Activated CD8-positive, alpha-beta memory T cell treated with anti-CD3 and anti-CD28 coated beads, Interleukin-2, amount 50 U/mL, for 1 hour (primary cell): ENCODE measurements around the gene GLRX5.

Experiments used
- DNase-seq: peaks from one replicate; pipeline ENCODE4 v3.0.0-alpha.2; 2020; ENCODE audit errors: extremely low read depth

Gene GLRX5

DNA sequence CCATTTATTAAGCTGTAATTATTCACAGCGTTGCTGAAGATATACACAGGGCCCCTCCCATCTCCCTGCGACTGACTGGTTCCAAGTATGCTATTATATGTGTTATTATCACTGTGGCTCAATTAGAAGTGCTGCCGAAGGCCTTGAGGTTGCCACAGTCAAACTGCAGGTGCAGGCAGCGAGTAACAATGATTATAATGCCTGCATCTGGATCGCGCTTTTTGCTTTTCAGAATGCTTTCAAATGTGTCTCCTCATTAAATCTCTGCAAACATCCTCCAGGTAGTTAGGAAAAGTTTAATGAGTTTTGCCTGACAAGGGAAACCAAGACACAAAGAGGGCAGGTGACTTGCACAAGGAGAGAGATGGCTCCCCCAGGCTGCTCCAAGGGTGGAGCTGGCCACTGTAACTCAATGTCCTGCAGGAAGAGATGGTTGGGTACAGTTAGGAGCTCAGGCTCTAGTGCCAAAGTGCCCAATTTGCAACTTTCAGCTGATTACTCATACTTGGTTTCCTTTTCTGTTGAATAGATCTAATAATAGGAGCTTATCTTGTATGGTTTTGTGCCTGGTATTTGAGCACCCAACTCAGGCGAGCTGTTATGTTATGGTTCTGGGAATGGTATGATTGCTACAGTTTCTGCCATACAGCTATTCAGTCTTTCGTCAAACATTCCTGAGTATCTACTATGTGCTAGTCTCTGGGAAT lies 16.7 kb upstream of the GLRX5 start:
- DNase-seq, result no peak

DNA sequence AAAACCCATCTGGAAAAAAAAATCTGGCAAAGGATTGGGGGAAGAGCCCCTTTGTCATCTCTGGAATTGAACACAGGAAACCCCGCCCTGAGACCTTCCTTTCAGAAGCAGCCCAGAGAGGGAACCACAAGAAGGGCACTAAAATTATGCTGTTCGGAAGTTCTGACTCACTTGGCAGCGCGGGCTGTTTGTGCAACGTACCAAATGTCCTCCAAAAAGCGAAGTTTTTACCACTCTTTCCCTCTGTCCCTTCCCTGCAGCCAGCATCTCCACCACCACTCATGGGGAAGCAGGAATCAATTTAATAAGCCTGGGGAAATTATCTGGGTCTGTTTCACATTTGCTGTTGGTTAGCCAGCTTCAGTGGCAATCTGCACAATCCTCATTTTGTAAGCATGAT lies 15.2 kb upstream of the GLRX5 start:
- DNase-seq, result peak; percentile 54

DNA sequence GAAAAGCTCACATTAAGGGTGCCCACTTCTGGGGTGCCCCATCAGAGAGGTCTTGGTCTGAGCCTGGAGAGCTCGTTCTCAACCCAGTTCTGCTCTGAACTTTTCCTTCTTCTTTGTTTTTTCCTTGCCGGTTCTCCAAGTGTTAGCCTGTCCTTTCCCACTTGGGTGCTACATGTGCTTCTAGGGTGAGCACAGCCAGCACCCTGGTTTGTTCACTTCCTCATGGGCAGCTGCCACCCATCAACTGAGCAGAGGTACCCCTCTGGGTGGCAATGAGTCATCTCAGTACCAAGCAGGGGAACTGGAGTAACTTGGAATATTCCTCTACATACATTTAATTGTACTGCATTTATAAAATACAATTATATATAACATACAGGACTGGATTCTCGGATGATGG lies 14.5 kb upstream of the GLRX5 start:
- no peak for DNase-seq

GRCh38 chr14:95521001-95521400 lies 13.8 kb upstream of the GLRX5 start:
- no peak for DNase-seq

- DNase-seq, result no peak
These were observed 12.7 kb upstream of the GLRX5 start for GRCh38 chr14:95522116-95522515.

GRCh38 chr14:95522556-95522955 lies 12.3 kb upstream of the GLRX5 start:
- no peak for DNase-seq

GRCh38 chr14:95523051-95523814 lies 11.6 kb upstream of the GLRX5 start:
- DNase-seq, result no peak

GRCh38 chr14:95523815-95524448 lies 10.9 kb upstream of the GLRX5 start:
- no peak for DNase-seq

DNA sequence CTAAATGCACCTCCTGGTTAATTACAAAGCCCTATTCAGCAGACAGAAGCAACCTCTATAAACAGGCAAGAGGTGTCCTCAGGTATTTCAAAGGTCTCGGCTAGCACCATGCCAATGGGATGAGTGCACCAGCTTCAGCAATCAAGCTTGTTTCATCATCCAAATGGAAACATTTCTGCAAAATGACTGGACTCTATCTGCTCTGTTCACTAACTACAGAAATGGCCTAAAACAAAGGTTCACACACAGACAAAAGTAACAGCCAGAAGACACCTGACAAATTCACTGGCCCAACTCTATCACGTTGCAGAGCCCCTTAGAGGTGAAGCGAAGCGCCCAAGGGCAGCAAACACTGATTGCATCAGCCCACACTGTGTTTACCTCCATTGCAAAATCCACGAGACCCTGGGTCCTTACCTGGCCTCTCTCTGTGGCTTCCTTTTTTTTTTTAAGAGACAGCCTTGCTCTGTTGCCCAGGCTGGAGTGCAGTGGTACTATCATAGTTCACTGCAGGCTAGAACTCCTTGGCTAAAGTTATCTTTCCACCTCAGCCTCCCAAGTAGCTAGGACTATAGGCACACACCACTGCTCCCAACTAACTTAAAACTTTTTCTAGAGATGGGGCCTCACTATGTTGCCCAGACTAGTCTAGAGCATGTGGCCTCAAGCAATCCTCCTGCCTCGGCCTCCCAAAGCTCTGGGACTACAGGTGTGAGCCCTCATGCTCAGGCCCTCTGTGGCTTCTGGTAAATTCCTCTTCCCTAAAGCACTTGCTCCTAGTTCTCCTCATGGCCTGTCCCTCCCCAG lies 9.9 kb upstream of the GLRX5 start:
- no peak for DNase-seq

DNA sequence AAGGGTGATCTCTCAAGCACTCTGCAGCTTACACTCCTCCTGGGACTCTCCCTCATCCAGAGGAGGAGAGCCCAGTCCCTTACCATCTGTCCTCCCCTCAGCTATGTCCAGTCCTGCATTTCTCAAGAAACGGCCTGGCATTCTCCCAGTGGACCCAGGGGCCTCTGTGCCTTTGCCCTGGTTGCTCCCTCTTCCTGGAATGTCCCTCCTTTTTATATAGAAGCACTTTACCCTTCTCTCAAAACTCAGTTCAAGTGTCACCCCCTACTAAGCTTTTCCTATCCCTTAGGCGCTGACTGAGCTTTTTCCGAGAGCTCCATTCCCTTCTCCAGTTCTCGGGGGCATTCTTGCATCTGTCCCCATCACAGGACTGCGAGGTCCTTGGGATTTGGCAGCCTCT lies 8.9 kb upstream of the GLRX5 start:
- no peak for DNase-seq

GRCh38 chr14:95526483-95527386 lies 8.1 kb upstream of the GLRX5 start:
- DNase-seq, result no peak

GRCh38 chr14:95527387-95528002 lies 7.4 kb upstream of the GLRX5 start:
- DNase-seq, result no peak

DNA sequence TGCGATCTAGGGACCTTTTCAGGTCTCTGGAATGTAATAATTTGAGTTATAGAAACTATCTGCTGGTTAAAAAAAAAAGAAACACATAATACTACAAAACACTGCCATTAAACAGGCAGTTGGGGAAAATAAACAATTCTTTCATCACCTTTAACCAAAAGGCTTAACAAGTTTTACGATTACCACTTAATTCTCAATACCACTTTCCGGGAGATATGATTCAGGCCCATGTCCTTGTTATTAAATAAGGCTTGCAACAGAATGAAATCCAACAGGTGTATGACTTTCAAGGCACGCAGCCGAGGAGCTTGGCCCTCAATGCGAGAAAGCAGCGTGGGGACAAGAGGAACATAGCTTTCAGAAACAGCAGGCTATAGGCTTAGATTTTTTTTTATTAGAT lies 5.6 kb upstream of the GLRX5 start:
- no peak for DNase-seq

DNA sequence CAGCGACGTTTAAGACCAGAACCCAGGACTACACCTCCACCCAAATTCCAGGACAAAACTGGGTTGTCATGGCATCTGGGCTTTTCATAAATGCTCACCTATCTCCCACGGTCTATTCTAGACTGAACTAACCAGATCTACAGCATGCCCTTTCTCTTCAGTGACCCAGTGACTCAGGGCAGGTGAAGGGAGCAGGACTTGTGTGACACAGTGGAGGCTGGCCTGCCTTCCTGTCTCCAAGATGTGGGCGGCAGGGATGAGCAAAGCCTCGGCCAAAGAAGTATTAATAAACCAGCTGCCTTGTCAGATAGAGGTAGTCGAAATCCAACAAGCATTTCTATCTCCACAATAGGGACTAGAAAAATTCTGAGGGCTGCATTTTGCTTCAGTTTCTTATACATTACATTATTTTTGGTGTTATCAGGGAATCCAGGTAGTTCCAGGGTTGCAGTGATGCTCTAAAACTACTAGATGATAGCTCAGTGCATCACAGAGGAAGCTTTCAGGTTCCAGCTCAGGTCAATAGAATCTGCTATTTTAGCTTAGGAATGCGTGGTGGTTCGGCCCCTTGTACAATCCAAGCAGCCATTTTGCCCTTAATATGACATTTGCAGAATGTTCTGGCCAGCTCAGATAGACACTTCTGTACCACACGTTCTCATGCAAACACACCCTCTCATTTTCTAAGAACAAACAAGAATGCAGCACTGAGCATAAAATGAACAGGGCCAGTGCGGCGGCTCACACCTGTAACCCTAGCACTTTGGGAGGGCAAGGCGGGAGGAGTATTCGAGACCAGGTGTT lies 4.2 kb upstream of the GLRX5 start:
- no peak for DNase-seq

DNA sequence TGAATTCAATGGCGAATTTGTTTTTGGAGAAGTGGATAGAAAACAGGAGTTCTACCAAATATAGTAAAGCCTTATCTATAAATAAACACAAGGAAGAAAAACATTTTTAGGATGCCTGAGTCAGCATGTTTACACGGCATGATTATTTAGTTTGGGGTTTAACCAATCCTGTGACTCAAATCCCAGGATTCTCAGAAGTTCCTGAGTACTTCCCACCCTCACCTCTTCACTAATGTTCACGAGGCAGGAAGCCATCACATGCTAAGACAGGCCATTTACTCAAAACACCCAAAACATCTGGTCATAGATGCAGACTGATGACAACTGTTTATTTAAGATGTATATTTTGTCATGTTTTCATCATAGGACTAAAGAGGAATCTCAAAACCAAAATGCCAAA lies 3.4 kb upstream of the GLRX5 start:
- DNase-seq, result no peak

DNA sequence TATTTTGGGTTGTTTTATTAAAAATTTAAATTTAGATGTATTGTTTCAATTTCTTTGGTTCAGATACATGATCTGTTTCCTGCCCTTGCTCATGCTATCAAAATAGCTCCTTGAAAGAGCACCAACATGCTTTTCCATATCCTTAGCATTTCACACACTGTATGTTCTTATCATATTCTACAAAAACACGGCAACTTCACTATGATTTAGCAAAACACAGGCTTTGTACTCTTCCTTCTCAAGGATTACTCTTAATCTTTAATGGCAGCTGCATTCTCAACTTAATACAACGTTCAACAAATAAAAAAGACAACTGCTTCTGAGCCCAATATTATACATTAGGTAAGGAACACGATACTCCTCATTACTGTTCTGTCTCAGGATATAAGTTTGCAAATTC lies 2.9 kb upstream of the GLRX5 start:
- DNase-seq, result no peak

GRCh38 chr14:95533391-95533821 lies 1.4 kb upstream of the GLRX5 start:
- DNase-seq, result no peak

- DNase-seq, result no peak
These were observed 1.0 kb upstream of the GLRX5 start for GRCh38 chr14:95533822-95534221.

- DNase-seq, result no peak
These were observed 574 bp downstream of the GLRX5 start for GRCh38 chr14:95535226-95536021.
